ENCODE measurements around the gene RPAP2.
"Not testable (repeated sequence)": the region's sequence is repeated elsewhere in the genome, so short reads cannot be mapped to it uniquely, and the experiment has no call there.

RPAP2 gene

DNA sequence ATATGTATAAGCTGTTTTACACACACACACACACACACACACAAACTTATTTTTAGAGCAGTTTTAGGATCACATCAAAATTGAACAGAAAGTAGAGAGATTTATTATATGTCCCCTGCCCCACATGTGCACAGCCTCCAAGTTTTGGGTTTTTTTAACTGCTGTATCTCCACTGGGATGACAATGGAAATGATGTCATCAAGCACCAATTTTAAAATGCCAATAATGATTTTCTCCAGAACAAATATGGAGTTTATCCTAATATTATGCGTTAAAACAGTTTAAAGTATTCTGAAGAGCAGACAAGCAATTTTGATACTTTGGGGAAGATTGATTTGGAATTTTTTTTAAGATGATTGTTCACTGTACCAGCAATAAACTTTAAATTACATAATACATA, 131.2 kb downstream of the RPAP2 start:
- Histone ChIP-seq H3K36me3 (no peaks in the 10 kb centered on the region), H3K27ac (no peak overlapping the region), H3K9me3 (no peaks in the 10 kb centered on the region), H3K4me1 (ENCODE audit: control insufficient read depth in 1 of 2, insufficient read depth in 1 of 2, low read depth in 1 of 2, low read length in 1 of 2) (no peaks in the 10 kb centered on the region), H3K27me3 (no peaks in the 10 kb centered on the region), H3K4me3 (ENCODE audit: low read depth in 1 of 2, low read length in 1 of 2) (no peak overlapping the region)
- TF ChIP-seq, protein P1, sequence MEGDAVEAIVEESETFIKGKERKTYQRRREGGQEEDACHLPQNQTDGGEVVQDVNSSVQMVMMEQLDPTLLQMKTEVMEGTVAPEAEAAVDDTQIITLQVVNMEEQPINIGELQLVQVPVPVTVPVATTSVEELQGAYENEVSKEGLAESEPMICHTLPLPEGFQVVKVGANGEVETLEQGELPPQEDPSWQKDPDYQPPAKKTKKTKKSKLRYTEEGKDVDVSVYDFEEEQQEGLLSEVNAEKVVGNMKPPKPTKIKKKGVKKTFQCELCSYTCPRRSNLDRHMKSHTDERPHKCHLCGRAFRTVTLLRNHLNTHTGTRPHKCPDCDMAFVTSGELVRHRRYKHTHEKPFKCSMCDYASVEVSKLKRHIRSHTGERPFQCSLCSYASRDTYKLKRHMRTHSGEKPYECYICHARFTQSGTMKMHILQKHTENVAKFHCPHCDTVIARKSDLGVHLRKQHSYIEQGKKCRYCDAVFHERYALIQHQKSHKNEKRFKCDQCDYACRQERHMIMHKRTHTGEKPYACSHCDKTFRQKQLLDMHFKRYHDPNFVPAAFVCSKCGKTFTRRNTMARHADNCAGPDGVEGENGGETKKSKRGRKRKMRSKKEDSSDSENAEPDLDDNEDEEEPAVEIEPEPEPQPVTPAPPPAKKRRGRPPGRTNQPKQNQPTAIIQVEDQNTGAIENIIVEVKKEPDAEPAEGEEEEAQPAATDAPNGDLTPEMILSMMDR (IDR thresholded peaks at IDR 0.05) = no peak

DNA sequence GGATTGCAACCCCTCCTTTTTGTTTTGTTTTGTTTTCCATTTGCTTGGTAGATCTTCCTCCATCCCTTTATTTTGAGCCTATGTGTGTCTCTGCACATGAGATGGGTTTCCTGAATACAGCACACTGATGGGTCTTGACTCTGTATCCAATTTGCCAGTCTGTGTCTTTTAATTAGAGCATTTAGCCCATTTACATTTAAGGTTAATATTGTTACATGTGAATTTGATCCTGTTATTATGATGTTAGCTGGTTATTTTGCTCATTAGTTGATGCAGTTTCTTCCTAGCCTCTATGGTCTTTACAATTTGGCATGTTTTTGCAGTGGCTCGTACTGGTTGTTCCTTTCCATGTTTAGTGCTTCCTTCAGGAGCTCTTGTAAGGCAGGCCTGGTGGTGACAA, 135.7 kb downstream of the RPAP2 start:
- not testable (repeated sequence) for H3K27me3 ChIP-seq; H3K4me1 ChIP-seq (ENCODE audit: control insufficient read depth in 1 of 2, insufficient read depth in 1 of 2, low read depth in 1 of 2, low read length in 1 of 2)

DNA sequence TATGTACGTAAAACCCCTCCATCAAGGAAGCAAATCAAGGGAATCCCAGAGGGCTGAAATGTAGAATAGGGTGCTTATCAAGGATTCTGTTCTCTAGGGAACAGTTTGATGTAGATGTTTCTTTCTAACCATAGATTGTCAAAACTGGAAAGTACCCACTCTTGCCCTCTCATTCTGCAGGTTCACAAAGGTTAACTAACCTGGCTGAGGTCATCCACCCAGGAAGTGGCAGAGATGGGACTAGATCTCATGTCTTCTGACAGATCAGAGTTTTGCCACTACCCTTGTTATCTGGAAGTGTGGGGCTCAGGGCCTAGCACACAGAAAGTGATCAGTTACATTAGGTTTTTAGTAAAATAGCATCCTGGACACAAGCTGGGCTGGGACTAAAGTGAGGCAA, 140.4 kb downstream of the RPAP2 start:
- Histone ChIP-seq H3K27me3 (no peaks in the 10 kb centered on the region), H3K4me3 (ENCODE audit: low read depth in 1 of 2, low read length in 1 of 2) (no peak overlapping the region), H3K4me1 (ENCODE audit: control insufficient read depth in 1 of 2, insufficient read depth in 1 of 2, low read depth in 1 of 2, low read length in 1 of 2) (peaks cover 5 to 6% of the 10 kb centered on the region in 2 experiments), H3K27ac (no peak overlapping the region), H3K36me3 (no peaks in the 10 kb centered on the region), H3K9me3 (no peaks in the 10 kb centered on the region)
- TF ChIP-seq, protein P1 (IDR thresholded peaks at IDR 0.05) = no peak

More for the DNA sequence above, 135.7 kb downstream of the RPAP2 start:
- H3K9me3 ChIP-seq; H3K27ac ChIP-seq; H3K4me3 ChIP-seq (ENCODE audit: low read depth in 1 of 2, low read length in 1 of 2); H3K36me3 ChIP-seq: not testable (repeated sequence)

DNA sequence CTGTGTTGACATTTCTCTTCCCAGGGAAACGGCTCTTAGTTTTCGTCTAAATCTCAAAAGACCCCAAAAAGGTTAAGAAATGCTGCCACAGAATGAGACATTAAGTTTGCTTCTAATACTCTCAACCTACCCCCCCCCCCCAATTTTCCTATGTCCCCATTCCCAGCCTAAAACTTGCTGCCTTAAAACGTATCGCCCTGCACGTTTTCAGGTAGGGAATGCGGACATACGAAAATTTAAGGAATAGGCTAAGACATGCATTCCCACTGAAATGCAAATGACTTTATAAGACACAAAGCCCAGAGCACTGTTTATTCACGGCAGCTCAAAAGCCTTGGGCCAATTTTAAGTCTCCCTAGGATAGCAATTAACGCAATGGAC, 142.4 kb downstream of the RPAP2 start:
- TF ChIP-seq, protein P1 (IDR thresholded peaks at IDR 0.05) = no peak
- H3K27me3 ChIP-seq = no peaks in the 10 kb centered on the region

DNA sequence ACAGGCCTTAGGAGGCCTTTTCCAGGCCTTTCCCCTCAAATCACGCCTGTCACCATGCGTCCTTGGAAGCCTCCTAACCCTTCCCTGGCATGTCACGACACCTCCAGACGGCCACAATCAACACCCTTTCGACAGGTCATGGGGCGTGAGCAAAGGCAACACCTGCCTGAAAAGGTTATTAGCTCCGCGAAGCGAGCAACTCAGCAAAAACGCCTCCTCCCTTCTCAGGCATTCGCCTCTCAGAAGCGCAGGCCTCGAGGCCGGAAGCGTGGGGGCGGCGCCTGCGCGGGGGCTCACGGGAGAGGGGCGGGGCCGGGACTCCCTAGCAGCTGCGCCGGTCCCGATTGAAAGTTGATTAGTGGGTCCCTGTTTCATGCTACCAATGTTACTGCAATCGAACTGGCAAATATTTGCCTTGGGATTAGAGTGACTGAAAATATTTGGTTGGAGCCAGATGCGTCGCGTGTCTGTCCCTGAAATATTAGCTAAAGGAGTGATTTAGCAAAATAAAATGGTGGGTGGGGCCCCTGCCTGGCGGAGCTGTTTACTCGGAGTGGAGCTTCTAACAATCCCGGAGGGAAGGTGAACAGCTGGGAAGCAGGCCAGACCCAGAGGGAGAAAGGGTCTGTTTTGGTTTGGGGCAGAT, 143.0 kb downstream of the RPAP2 start:
- no peaks in the 10 kb centered on the region for H3K27me3 ChIP-seq
- no peaks in the 10 kb centered on the region for H3K9me3 ChIP-seq
- TF ChIP-seq, protein P1 (IDR thresholded peaks at IDR 0.05) = no peak
- no peak overlapping the region for H3K27ac ChIP-seq
- peaks cover 8 to 10% of the 10 kb centered on the region in 2 experiments for H3K4me1 ChIP-seq (ENCODE audit: control insufficient read depth in 1 of 2, insufficient read depth in 1 of 2, low read depth in 1 of 2, low read length in 1 of 2)
- no peaks in the 10 kb centered on the region for H3K36me3 ChIP-seq
- no peak overlapping the region for H3K4me3 ChIP-seq (ENCODE audit: low read depth in 1 of 2, low read length in 1 of 2)

More for the DNA sequence above, 142.4 kb downstream of the RPAP2 start:
- H3K4me3 ChIP-seq (ENCODE audit: low read depth in 1 of 2, low read length in 1 of 2) = no peak overlapping the region
- H3K4me1 ChIP-seq (ENCODE audit: control insufficient read depth in 1 of 2, insufficient read depth in 1 of 2, low read depth in 1 of 2, low read length in 1 of 2) = peaks cover 8 to 10% of the 10 kb centered on the region in 2 experiments
- no peaks in the 10 kb centered on the region for H3K9me3 ChIP-seq
- H3K27ac ChIP-seq = no peak overlapping the region
- H3K36me3 ChIP-seq = no peaks in the 10 kb centered on the region

DNA sequence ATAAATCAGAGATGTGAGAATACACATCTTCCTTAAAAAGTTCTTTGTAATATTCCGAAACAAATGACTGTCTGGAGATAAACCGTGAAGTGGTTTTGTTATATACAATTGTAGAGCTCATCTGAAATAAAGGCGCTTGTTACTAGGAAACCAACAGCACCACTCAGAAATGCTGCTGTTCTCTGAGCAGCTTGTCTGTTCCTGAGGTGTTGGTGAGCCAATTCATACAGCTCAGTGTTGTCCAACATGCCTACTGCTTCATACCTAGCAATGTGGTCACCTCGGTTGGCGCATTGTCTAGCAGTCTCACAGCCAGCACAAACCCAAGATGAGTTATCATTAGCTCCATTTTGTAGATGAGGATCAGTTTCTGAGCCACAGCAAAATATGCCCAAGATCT, 143.5 kb downstream of the RPAP2 start:
- Histone ChIP-seq H3K36me3 (no peaks in the 10 kb centered on the region), H3K27me3 (no peaks in the 10 kb centered on the region), H3K4me1 (ENCODE audit: control insufficient read depth in 1 of 2, insufficient read depth in 1 of 2, low read depth in 1 of 2, low read length in 1 of 2) (peaks cover 8 to 10% of the 10 kb centered on the region in 2 experiments), H3K4me3 (ENCODE audit: low read depth in 1 of 2, low read length in 1 of 2) (no peak overlapping the region), H3K27ac (no peak overlapping the region), H3K9me3 (no peaks in the 10 kb centered on the region)
- TF ChIP-seq, protein P1 (IDR thresholded peaks at IDR 0.05) = no peak
